Sigmoid colon (tissue), 7 donors: ENCODE measurements around the gene C14orf93. TPM values are rescaled to one million over a fixed set of nuclear protein-coding genes. Genes with fewer than 3 reads are reported as not detected.

Experiments
- DNase-seq: peaks from one replicate; pipeline ENCODE4 v3.0.0-alpha.2; 2019
- H3K27ac ChIP-seq, 4 donors: fragments of 200-600 bp; sonication (generic); one replicate each; pipeline ENCODE4 v1.5.1; 2016 to 2019; ENCODE audit warnings: mild to moderate bottlenecking in 1 of 4
- H3K27me3 ChIP-seq, 3 donors: fragments of 200-600 bp; sonication (generic); one replicate each; pipeline ENCODE4 v1.5.1; 2019; ENCODE audit warnings: mild to moderate bottlenecking in 1 of 3
- H3K36me3 ChIP-seq, 4 donors: fragments of 200-600 bp; sonication (generic); one replicate each; pipeline ENCODE4 v1.5.1; 2016 to 2019
- H3K4me1 ChIP-seq, 4 donors: fragments of 200-600 bp; sonication (generic); one replicate each; pipeline ENCODE4 v1.5.1; 2017 to 2019
- H3K4me3 ChIP-seq, 4 donors: fragments of 200-600 bp; sonication (generic); one replicate each; pipeline ENCODE4 v1.5.1; 2017 to 2019; ENCODE audit warnings: mild to moderate bottlenecking in 2 of 4, moderate library complexity in 1 of 4
- H3K9me3 ChIP-seq, 4 donors: fragments of 200-600 bp in 3 of 4; sonication (generic) in 3 of 4; one replicate each; pipeline versions ENCODE4 v1.5.1 to v1.6.1; 2013 to 2019
- EP300 ChIP-seq, 4 donors: sonication (generic); formaldehyde crosslinking; IDR thresholded peaks; one replicate each; pipeline ENCODE4 v1.6.1; 2017; ENCODE audit warnings: antibody characterized with exemption in 4 of 4
- POLR2A ChIP-seq, 2 donors: fragments of 450-650 bp; IDR thresholded peaks; one replicate each; pipeline ENCODE4 v1.6.1; 2016; ENCODE audit warnings: antibody characterized with exemption in 2 of 2, mild to moderate bottlenecking in 2 of 2, moderate library complexity in 2 of 2
- POLR2AphosphoS5 ChIP-seq, 4 donors: sonication (generic); formaldehyde crosslinking; IDR thresholded peaks; one replicate each; pipeline ENCODE4 v1.6.1; 2017; ENCODE audit warnings: antibody characterized with exemption in 4 of 4
- WGBS, 2 donors: extraction: QIAGEN DNeasy Blood & Tissue Kit; methylation state at CpG; one replicate each; pipeline ENCODE4 v1.1.7; 2013; 5-methylcytosine and 5-hydroxymethylcytosine counted together
- intact Hi-C: fragments of 100-400 bp; cut with DNase I; formaldehyde crosslinking; loops from one replicate; pipeline ENCODE4 v1.15.1; 2023
- polyA plus RNA-seq, 3 donors: library from polyadenylated mRNA; stranded (reverse); fragments of 200-250 nt; gene quantifications; one replicate each; pipeline ENCODE4 v1.2.3, GENCODE V29; 2013
- total RNA-seq, 4 donors: library from RNA; depleted of rRNA; stranded (reverse); fragments of >200 nt; gene quantifications; one replicate each; pipeline ENCODE4 v1.1.0, GENCODE V29; 2016
- TF ChIP-seq, protein P1 (sequence below), 4 experiments: fragments of 450-650 bp in 3 of 4; fragments of 200-600 bp in 1 of 4; IDR thresholded peaks; one replicate each; pipeline ENCODE4 v1.5.1; 2016 to 2019; ENCODE audit warnings: antibody characterized with exemption in 4 of 4, mild to moderate bottlenecking in 3 of 4, moderate library complexity in 2 of 4
- donor health status: healthy with polysubstance abuse.
- donor health status: Bipolar disorder and iron deficiency.
- donor health status: healthy.

Gene C14orf93
- total and polyA plus RNA-seq, 7 donors, result 7.4 to 19.9 (median 10.6) TPM

DNA sequence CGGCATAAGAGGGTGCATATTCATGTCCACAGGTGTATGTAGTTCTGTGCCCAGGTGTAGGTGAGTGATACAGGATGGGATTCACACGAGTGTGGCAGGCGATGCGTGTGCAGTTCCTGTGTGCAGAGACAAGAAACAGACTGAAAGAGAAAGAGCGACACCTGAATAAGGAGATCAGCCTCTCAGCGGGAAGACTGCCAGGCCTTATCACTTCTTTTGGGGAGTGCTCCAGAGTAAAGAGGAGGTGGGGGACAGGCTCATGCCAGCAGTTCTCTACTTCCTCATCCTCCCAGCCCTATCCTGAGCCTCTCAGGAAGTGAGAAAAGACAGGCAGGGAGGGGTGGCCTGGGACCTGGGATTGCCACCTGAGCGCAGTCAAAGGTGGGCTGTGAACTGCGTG, 34.9 kb upstream of the C14orf93 start:
- no peaks in the 10 kb centered on the region for H3K4me1 ChIP-seq
- H3K27me3 ChIP-seq, result no peaks in the 10 kb centered on the region
- intact Hi-C loops, result no loop called here
- no peak overlapping the region for H3K27ac ChIP-seq
- no peak for DNase-seq
- no peaks in the 10 kb centered on the region for H3K36me3 ChIP-seq
- 63 to 87% methylated on average over 8 of the region's 8 CpGs for WGBS, 2 donors
- TF ChIP-seq, protein P1, sequence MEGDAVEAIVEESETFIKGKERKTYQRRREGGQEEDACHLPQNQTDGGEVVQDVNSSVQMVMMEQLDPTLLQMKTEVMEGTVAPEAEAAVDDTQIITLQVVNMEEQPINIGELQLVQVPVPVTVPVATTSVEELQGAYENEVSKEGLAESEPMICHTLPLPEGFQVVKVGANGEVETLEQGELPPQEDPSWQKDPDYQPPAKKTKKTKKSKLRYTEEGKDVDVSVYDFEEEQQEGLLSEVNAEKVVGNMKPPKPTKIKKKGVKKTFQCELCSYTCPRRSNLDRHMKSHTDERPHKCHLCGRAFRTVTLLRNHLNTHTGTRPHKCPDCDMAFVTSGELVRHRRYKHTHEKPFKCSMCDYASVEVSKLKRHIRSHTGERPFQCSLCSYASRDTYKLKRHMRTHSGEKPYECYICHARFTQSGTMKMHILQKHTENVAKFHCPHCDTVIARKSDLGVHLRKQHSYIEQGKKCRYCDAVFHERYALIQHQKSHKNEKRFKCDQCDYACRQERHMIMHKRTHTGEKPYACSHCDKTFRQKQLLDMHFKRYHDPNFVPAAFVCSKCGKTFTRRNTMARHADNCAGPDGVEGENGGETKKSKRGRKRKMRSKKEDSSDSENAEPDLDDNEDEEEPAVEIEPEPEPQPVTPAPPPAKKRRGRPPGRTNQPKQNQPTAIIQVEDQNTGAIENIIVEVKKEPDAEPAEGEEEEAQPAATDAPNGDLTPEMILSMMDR (IDR thresholded peaks at IDR 0.05), result no peak
- no peak for TF ChIP-seq POLR2AphosphoS5 (IDR thresholded peaks at IDR 0.05)
- TF ChIP-seq POLR2A (IDR thresholded peaks at IDR 0.05), result no peak
- TF ChIP-seq EP300 (IDR thresholded peaks at IDR 0.05), result no peak
- H3K9me3 ChIP-seq, result no peaks in the 10 kb centered on the region
- H3K4me3 ChIP-seq, result no peak overlapping the region

DNA sequence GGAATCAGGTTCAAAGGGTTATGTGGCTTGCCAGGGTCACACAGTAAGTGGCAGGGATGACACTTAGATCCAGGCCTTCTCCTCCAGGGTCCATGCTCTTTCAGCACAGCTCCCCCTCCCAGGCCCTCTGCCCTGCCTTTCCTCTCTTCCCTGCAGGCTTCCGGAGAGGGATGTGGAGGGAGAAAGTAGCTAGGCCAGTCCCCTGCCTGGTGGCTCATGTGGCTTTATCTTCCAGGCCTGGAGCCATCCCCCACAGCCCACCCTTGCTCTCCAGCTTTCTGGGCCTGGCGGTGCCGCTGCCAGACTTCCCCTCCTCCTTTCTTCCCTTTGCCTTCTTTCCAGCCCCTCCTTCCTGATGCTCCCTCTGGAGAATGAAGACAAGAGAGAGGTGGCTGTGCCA, 33.8 kb upstream of the C14orf93 start:
- DNase-seq, result no peak
- intact Hi-C loops, result no loop called here
- no peaks in the 10 kb centered on the region for H3K4me1 ChIP-seq
- 94 to 97% methylated on average over 3 of the region's 3 CpGs for WGBS, 2 donors
- no peak overlapping the region for H3K27ac ChIP-seq
- no peaks in the 10 kb centered on the region for H3K36me3 ChIP-seq
- H3K4me3 ChIP-seq, result no peak overlapping the region
- TF ChIP-seq, protein P1 (IDR thresholded peaks at IDR 0.05), result no peak
- TF ChIP-seq POLR2A (IDR thresholded peaks at IDR 0.05), result no peak
- no peak for TF ChIP-seq EP300 (IDR thresholded peaks at IDR 0.05)
- TF ChIP-seq POLR2AphosphoS5 (IDR thresholded peaks at IDR 0.05), result no peak
- H3K9me3 ChIP-seq, result no peaks in the 10 kb centered on the region
- H3K27me3 ChIP-seq, result no peaks in the 10 kb centered on the region

DNA sequence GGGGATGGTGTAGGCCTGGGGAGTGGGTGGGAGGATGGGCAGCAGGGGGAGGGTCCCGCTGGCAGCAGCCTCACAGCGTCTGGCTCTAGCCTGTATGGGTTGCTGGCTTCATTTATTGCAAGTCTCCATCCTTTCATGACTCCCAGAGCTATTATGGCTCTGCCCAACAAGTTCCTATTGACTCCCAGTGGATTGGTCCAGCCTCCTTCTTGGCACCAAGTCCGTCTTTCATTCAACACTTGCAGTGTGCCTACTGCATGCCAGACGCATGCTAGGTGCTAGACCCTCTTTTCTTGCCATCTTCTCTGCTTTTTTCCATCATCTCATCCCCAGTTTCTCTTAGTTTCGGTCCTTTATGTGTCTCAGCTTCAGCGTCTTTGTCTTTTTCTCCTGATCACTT, 33.2 kb upstream of the C14orf93 start:
- DNase-seq, result no peak
- H3K9me3 ChIP-seq, result no peaks in the 10 kb centered on the region
- no peak overlapping the region for H3K27ac ChIP-seq
- no peaks in the 10 kb centered on the region for H3K36me3 ChIP-seq
- intact Hi-C loops, result no loop called here
- no peak overlapping the region for H3K4me3 ChIP-seq
- WGBS, 2 donors, result 91 to 94% methylated on average over 6 of the region's 6 CpGs
- H3K27me3 ChIP-seq, result no peaks in the 10 kb centered on the region
- H3K4me1 ChIP-seq, result no peaks in the 10 kb centered on the region
- TF ChIP-seq, protein P1 (IDR thresholded peaks at IDR 0.05), result no peak
- no peak for TF ChIP-seq POLR2A (IDR thresholded peaks at IDR 0.05)
- no peak for TF ChIP-seq POLR2AphosphoS5 (IDR thresholded peaks at IDR 0.05)
- TF ChIP-seq EP300 (IDR thresholded peaks at IDR 0.05), result no peak

DNA sequence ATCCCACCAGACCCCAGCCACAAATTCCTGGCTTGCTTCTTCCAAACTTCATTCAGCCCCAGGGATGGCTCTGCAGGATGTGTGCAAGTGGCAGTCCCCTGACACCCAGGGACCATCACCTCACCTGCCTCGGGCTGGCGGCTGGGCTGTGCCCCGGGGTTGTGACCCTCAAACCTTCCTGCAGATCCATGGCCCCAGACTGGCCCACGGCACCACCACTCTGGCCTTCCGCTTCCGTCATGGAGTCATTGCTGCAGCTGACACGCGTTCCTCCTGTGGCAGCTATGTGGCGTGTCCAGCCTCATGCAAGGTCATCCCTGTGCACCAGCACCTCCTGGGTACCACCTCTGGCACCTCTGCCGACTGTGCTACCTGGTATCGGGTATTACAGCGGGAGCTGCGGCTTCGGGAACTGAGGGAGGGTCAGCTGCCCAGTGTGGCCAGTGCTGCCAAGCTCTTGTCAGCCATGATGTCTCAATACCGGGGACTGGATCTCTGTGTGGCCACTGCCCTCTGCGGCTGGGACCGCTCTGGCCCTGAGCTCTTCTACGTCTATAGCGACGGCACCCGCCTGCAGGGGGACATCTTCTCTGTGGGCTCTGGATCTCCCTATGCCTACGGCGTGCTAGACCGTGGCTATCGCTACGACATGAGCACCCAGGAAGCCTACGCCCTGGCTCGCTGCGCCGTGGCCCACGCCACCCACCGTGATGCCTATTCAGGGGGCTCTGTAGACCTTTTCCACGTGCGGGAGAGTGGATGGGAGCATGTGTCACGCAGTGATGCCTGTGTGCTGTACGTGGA, 32.4 kb upstream of the C14orf93 start, which contains the start of gene PSMB11:
Gene PSMB11 (plus strand): TSS at position 51 of the 804 bp plus-strand sequence. CDS start 14 bp downstream, at position 65.
- WGBS, 2 donors, result 94 to 96% methylated on average over 36 of the region's 36 CpGs
- no peak for DNase-seq
- Histone ChIP-seq H3K27ac (no peak within 1 kb of the TSS), H3K4me1 (no peaks in the 10 kb centered on the region), H3K27me3 (no peaks in the 10 kb centered on the region), H3K36me3 (no peaks in the 10 kb centered on the region), H3K4me3 (no peak within 1 kb of the TSS), H3K9me3 (no peaks in the 10 kb centered on the region)
- intact Hi-C loops, result no loop called here
- TF ChIP-seq POLR2A (IDR thresholded peaks at IDR 0.05), result no peak
- TF ChIP-seq POLR2AphosphoS5 (IDR thresholded peaks at IDR 0.05), result no peak
- no peak for TF ChIP-seq EP300 (IDR thresholded peaks at IDR 0.05)
- TF ChIP-seq, protein P1 (IDR thresholded peaks at IDR 0.05), result no peak
